ENCODE results near the gene CIRBP.

The CIRBP gene

GRCh38 chr19:1290703-1291651 lies 21.8 kb downstream of the CIRBP start:
- TF ChIP-seq POLR2AphosphoS5 (IDR thresholded peaks at IDR 0.05; ENCODE audit: low read depth, low read length) = no peak
- TF ChIP-seq REST (IDR thresholded peaks at IDR 0.05; ENCODE audit: insufficient read depth in 1 of 2, low read depth in 2 of 2, low read length in 2 of 2) = no peak
- TF ChIP-seq TAF1 (IDR thresholded peaks at IDR 0.05; ENCODE audit: borderline replicate concordance, insufficient read depth, low read length) = no peak
- TF ChIP-seq FOXP2 (optimal IDR thresholded peaks at IDR 0.05; ENCODE audit: borderline replicate concordance, extremely low read depth, extremely low read length, insufficient read depth) = no peak
- no peak for TF ChIP-seq SIN3A (IDR thresholded peaks at IDR 0.05; ENCODE audit: borderline replicate concordance, insufficient read depth, low read length)

GRCh38 chr19:1291761-1292418 lies 22.8 kb downstream of the CIRBP start:
- no peak for TF ChIP-seq POLR2AphosphoS5 (IDR thresholded peaks at IDR 0.05; ENCODE audit: low read depth, low read length)
- TF ChIP-seq SIN3A (IDR thresholded peaks at IDR 0.05; ENCODE audit: borderline replicate concordance, insufficient read depth, low read length) = no peak
- TF ChIP-seq FOXP2 (optimal IDR thresholded peaks at IDR 0.05; ENCODE audit: borderline replicate concordance, extremely low read depth, extremely low read length, insufficient read depth) = no peak
- TF ChIP-seq REST (IDR thresholded peaks at IDR 0.05; ENCODE audit: insufficient read depth in 1 of 2, low read depth in 2 of 2, low read length in 2 of 2) = no peak
- no peak for TF ChIP-seq TAF1 (IDR thresholded peaks at IDR 0.05; ENCODE audit: borderline replicate concordance, insufficient read depth, low read length)

GRCh38 chr19:1292419-1293151 lies 23.5 kb downstream of the CIRBP start:
- TF ChIP-seq SIN3A (IDR thresholded peaks at IDR 0.05; ENCODE audit: borderline replicate concordance, insufficient read depth, low read length) (no peak), FOXP2 (optimal IDR thresholded peaks at IDR 0.05; ENCODE audit: borderline replicate concordance, extremely low read depth, extremely low read length, insufficient read depth) (no peak), REST (IDR thresholded peaks at IDR 0.05; ENCODE audit: insufficient read depth in 1 of 2, low read depth in 2 of 2, low read length in 2 of 2) (no peak), POLR2AphosphoS5 (IDR thresholded peaks at IDR 0.05; ENCODE audit: low read depth, low read length) (no peak), TAF1 (IDR thresholded peaks at IDR 0.05; ENCODE audit: borderline replicate concordance, insufficient read depth, low read length) (no peak)

GRCh38 chr19:1293782-1294604 lies 24.9 kb downstream of the CIRBP start:
- TF ChIP-seq SIN3A (IDR thresholded peaks at IDR 0.05; ENCODE audit: borderline replicate concordance, insufficient read depth, low read length) = no peak

- no peak for TF ChIP-seq REST (IDR thresholded peaks at IDR 0.05; ENCODE audit: insufficient read depth in 1 of 2, low read depth in 2 of 2, low read length in 2 of 2)
- no peak for TF ChIP-seq FOXP2 (optimal IDR thresholded peaks at IDR 0.05; ENCODE audit: borderline replicate concordance, extremely low read depth, extremely low read length, insufficient read depth)
- no peak for TF ChIP-seq POLR2AphosphoS5 (IDR thresholded peaks at IDR 0.05; ENCODE audit: low read depth, low read length)
- TF ChIP-seq TAF1 (IDR thresholded peaks at IDR 0.05; ENCODE audit: borderline replicate concordance, insufficient read depth, low read length) = no peak
- TF ChIP-seq SIN3A (IDR thresholded peaks at IDR 0.05; ENCODE audit: borderline replicate concordance, insufficient read depth, low read length) = no peak
Measured at GRCh38 chr19:1294688-1295087, 25.6 kb downstream of the CIRBP start.

Measured in PFSK-1 (cell line).